Natural killer cell treated with Interleukin-12 subunit alpha and Interleukin-12 subunit beta and Interleukin-15 and Interleukin-18, amount 100 ng/mL, for 72 hours (primary cell): ENCODE results near the gene OTOGL. TPM values are rescaled to one million over a fixed set of nuclear protein-coding genes. Genes with fewer than 3 reads are reported as not detected.

Source experiments
- ATAC-seq, 2 donors: fragments of 150-1000 bp; cut with Tn5 transposase in 1 of 2; sonication (Bioruptor Pico), chemical (Tn5 transposase) in 1 of 2; 2 replicates each; pipeline ENCODE4 v1.10.0; 2021
- DNase-seq: peaks from one replicate; pipeline ENCODE4 v3.0.0; 2022; ENCODE audit warnings: low spot score
- H3K27ac Mint-ChIP-seq, 2 donors: 1 replicate in 1 of 2; 2 replicates in 1 of 2; pipeline ENCODE4 v1.8.0; 2022; ENCODE audit warnings: mixed read lengths in 2 of 2, mild to moderate bottlenecking in 1 of 2, moderate library complexity in 1 of 2
- H3K27me3 Mint-ChIP-seq, 2 donors: 1 replicate in 1 of 2; 2 replicates in 1 of 2; pipeline ENCODE4 v1.8.0; 2022; ENCODE audit warnings: mixed read lengths in 2 of 2
- H3K36me3 Mint-ChIP-seq: one replicate; pipeline ENCODE4 v1.8.0; 2022; ENCODE audit warnings: mixed read lengths
- H3K4me1 Mint-ChIP-seq, 2 donors: 1 replicate in 1 of 2; 2 replicates in 1 of 2; pipeline ENCODE4 v1.8.0; 2022; ENCODE audit warnings: low read depth in 2 of 2, mixed read lengths in 2 of 2, mild to moderate bottlenecking in 1 of 2
- H3K4me3 Mint-ChIP-seq: one replicate; pipeline ENCODE4 v1.8.0; 2022; ENCODE audit warnings: mixed read lengths
- H3K9me3 Mint-ChIP-seq: 2 replicates; pipeline ENCODE4 v1.8.0; 2022; ENCODE audit warnings: mixed read lengths
- total RNA-seq, 2 donors: library from RNA; stranded (reverse); gene quantifications; one replicate each; pipeline ENCODE4 v1.2.3, GENCODE V29; 2022

Gene OTOGL
- total RNA-seq, 2 donors from 2014 or later = not detected

GRCh38 chr12:80175307-80175930, 76.1 kb downstream of the OTOGL start:
- no peak for ATAC-seq

GRCh38 chr12:80176706-80177105, 77.4 kb downstream of the OTOGL start:
- DNase-seq (no peak), ATAC-seq (no peak)
- Mint-ChIP-seq H3K27ac (no peak overlapping the region), H3K36me3 (peaks cover 8% of the 10 kb centered on the region), H3K27me3 (no peaks in the 10 kb centered on the region), H3K4me3 (no peak overlapping the region), H3K4me1 (peaks cover 11 to 21% of the 10 kb centered on the region in 2 donors), H3K9me3 (no peaks in the 10 kb centered on the region)

More at GRCh38 chr12:80175307-80175930, 76.1 kb downstream of the OTOGL start:
- Mint-ChIP-seq H3K4me1 (peaks cover 11 to 18% of the 10 kb centered on the region in 2 donors), H3K27me3 (no peaks in the 10 kb centered on the region), H3K4me3 (no peak overlapping the region), H3K27ac (no peak overlapping the region), H3K36me3 (peaks cover 4% of the 10 kb centered on the region), H3K9me3 (no peaks in the 10 kb centered on the region)
- DNase-seq = no peak

GRCh38 chr12:80178846-80179245, 79.5 kb downstream of the OTOGL start:
- DNase-seq = no peak
- no peaks in the 10 kb centered on the region for H3K9me3 Mint-ChIP-seq
- peaks cover 4% of the 10 kb centered on the region for H3K36me3 Mint-ChIP-seq
- peak; percentile 82 to 84 for ATAC-seq
- peak overlapping the region; percentile 68 for H3K4me3 Mint-ChIP-seq
- no peaks in the 10 kb centered on the region for H3K27me3 Mint-ChIP-seq
- peaks cover 17 to 25% of the 10 kb centered on the region in 2 donors for H3K4me1 Mint-ChIP-seq
- peak overlapping the region; percentile 32 to 39 for H3K27ac Mint-ChIP-seq

GRCh38 chr12:80183939-80184338, 84.6 kb downstream of the OTOGL start:
- peaks cover 4% of the 10 kb centered on the region for H3K36me3 Mint-ChIP-seq
- H3K27me3 Mint-ChIP-seq = no peaks in the 10 kb centered on the region
- H3K4me3 Mint-ChIP-seq = no peak overlapping the region
- peak overlapping the region in 1 of 2 donors; percentile 47 for H3K27ac Mint-ChIP-seq
- peaks cover 12 to 22% of the 10 kb centered on the region in 2 donors for H3K4me1 Mint-ChIP-seq
- no peaks in the 10 kb centered on the region for H3K9me3 Mint-ChIP-seq
- DNase-seq = no peak
- ATAC-seq = no peak

GRCh38 chr12:80184926-80185325, 85.6 kb downstream of the OTOGL start:
- ATAC-seq = no peak
- Mint-ChIP-seq H3K4me3 (no peak overlapping the region), H3K27me3 (no peaks in the 10 kb centered on the region), H3K27ac (no peak overlapping the region), H3K36me3 (peaks cover 4% of the 10 kb centered on the region), H3K4me1 (peaks cover 11 to 16% of the 10 kb centered on the region in 2 donors), H3K9me3 (no peaks in the 10 kb centered on the region)
- DNase-seq = no peak

- ATAC-seq = peak in 1 of 2 donors; percentile 67
- Mint-ChIP-seq H3K4me1 (peaks cover 11 to 13% of the 10 kb centered on the region in 2 donors), H3K27me3 (no peaks in the 10 kb centered on the region)
These were observed 87.4 kb downstream of the OTOGL start for GRCh38 chr12:80186727-80187217.

GRCh38 chr12:80187660-80188090, 88.3 kb downstream of the OTOGL start:
- Mint-ChIP-seq H3K9me3 (no peaks in the 10 kb centered on the region), H3K27me3 (no peaks in the 10 kb centered on the region), H3K4me3 (peak overlapping the region; percentile 43), H3K4me1 (peaks cover 5 to 9% of the 10 kb centered on the region in 2 donors), H3K36me3 (no peaks in the 10 kb centered on the region), H3K27ac (no peak overlapping the region)
- DNase-seq = no peak
- ATAC-seq = peak; percentile 83 to 84

More at GRCh38 chr12:80186727-80187217, 87.4 kb downstream of the OTOGL start:
- no peaks in the 10 kb centered on the region for H3K9me3 Mint-ChIP-seq
- peak; percentile 65 for DNase-seq
- no peak overlapping the region for H3K4me3 Mint-ChIP-seq
- H3K27ac Mint-ChIP-seq = no peak overlapping the region
- no peaks in the 10 kb centered on the region for H3K36me3 Mint-ChIP-seq

GRCh38 chr12:80188576-80188975, 89.2 kb downstream of the OTOGL start:
- no peak overlapping the region for H3K4me3 Mint-ChIP-seq
- no peak overlapping the region for H3K27ac Mint-ChIP-seq
- H3K36me3 Mint-ChIP-seq = no peaks in the 10 kb centered on the region
- no peaks in the 10 kb centered on the region for H3K9me3 Mint-ChIP-seq
- ATAC-seq = no peak
- no peak for DNase-seq
- H3K4me1 Mint-ChIP-seq = peaks cover 5 to 9% of the 10 kb centered on the region in 2 donors
- H3K27me3 Mint-ChIP-seq = peaks cover 0 to 2% of the 10 kb centered on the region in 2 donors

GRCh38 chr12:80189241-80189640, 89.9 kb downstream of the OTOGL start:
- H3K9me3 Mint-ChIP-seq = no peaks in the 10 kb centered on the region
- H3K27ac Mint-ChIP-seq = no peak overlapping the region
- H3K4me1 Mint-ChIP-seq = peaks cover 5 to 9% of the 10 kb centered on the region in 2 donors
- no peaks in the 10 kb centered on the region for H3K36me3 Mint-ChIP-seq
- no peak overlapping the region for H3K4me3 Mint-ChIP-seq
- H3K27me3 Mint-ChIP-seq = peaks cover 0 to 2% of the 10 kb centered on the region in 2 donors
- no peak for ATAC-seq
- no peak for DNase-seq

- Mint-ChIP-seq H3K27ac (no peak overlapping the region), H3K9me3 (no peaks in the 10 kb centered on the region), H3K4me3 (no peak overlapping the region), H3K36me3 (no peaks in the 10 kb centered on the region), H3K4me1 (peaks cover 5 to 6% of the 10 kb centered on the region in 2 donors), H3K27me3 (peaks cover 0 to 2% of the 10 kb centered on the region in 2 donors)
- ATAC-seq = no peak
- no peak for DNase-seq
These were observed 90.7 kb downstream of the OTOGL start for GRCh38 chr12:80190001-80190400.

- Mint-ChIP-seq H3K4me1 (peaks cover 5 to 6% of the 10 kb centered on the region in 2 donors), H3K36me3 (no peaks in the 10 kb centered on the region), H3K9me3 (no peaks in the 10 kb centered on the region), H3K4me3 (no peak overlapping the region), H3K27me3 (peaks cover 0 to 2% of the 10 kb centered on the region in 2 donors), H3K27ac (no peak overlapping the region)
- DNase-seq (no peak), ATAC-seq (no peak)
These were observed 92.8 kb downstream of the OTOGL start for GRCh38 chr12:80192087-80192486.

- H3K27me3 Mint-ChIP-seq = peaks cover 0 to 2% of the 10 kb centered on the region in 2 donors
- H3K9me3 Mint-ChIP-seq = no peaks in the 10 kb centered on the region
- no peak overlapping the region for H3K4me3 Mint-ChIP-seq
- peaks cover 0 to 2% of the 10 kb centered on the region in 2 donors for H3K4me1 Mint-ChIP-seq
- no peaks in the 10 kb centered on the region for H3K36me3 Mint-ChIP-seq
- no peak for ATAC-seq
- no peak overlapping the region for H3K27ac Mint-ChIP-seq
- DNase-seq = no peak
These were observed 94.5 kb downstream of the OTOGL start for GRCh38 chr12:80193865-80194264.

GRCh38 chr12:80195074-80195726, 95.9 kb downstream of the OTOGL start:
- Mint-ChIP-seq H3K9me3 (no peaks in the 10 kb centered on the region), H3K4me1 (no peaks in the 10 kb centered on the region), H3K4me3 (no peak overlapping the region), H3K36me3 (no peaks in the 10 kb centered on the region), H3K27me3 (peaks cover 0 to 2% of the 10 kb centered on the region in 2 donors), H3K27ac (no peak overlapping the region)
- DNase-seq (no peak), ATAC-seq (no peak)

- no peak for ATAC-seq
- Mint-ChIP-seq H3K27ac (no peak overlapping the region), H3K36me3 (no peaks in the 10 kb centered on the region), H3K9me3 (no peaks in the 10 kb centered on the region), H3K4me1 (no peaks in the 10 kb centered on the region), H3K4me3 (no peak overlapping the region), H3K27me3 (peaks cover 0 to 2% of the 10 kb centered on the region in 2 donors)
- no peak for DNase-seq
These were observed 96.4 kb downstream of the OTOGL start for GRCh38 chr12:80195737-80196136.
